K562 (cell line): Measurements from ENCODE around the gene MRPS6. TPM values are rescaled to one million over a fixed set of nuclear protein-coding genes. Genes with fewer than 3 reads are reported as not detected.

Experiments
- ATAC-seq: fragments of 200-7000 bp; cut with Tn5 transposase; 3 replicates; pipeline ENCODE4 v1.9.1; 2020; ENCODE audit warnings: moderate library complexity
- BruUV-seq: library from RNA; stranded (reverse); fragments of 400-500 nt; replicated peaks from 2 replicates; lab custom pipeline; 2021; lab: Mats Ljungman, UMichigan
- CTCF ChIA-PET: fragments of 300-600 bp; formaldehyde crosslinking; extraction: SDS; loops from one replicate; lab custom pipeline; 2021; ENCODE audit warnings: low intra/inter-chr PET ratio; lab: Yijun Ruan, JAX
- POLR2A ChIA-PET: fragments of 300-600, 350-650 bp; sonication (Branson Sonifier 250); formaldehyde crosslinking; extraction: SDS; loops from one replicate; lab custom pipeline; 2021; ENCODE audit warnings: antibody characterized with exemption, inconsistent platforms; lab: Yijun Ruan, JAX
- DNase-seq, 4 experiments: peaks; one replicate each; pipeline versions ENCODE4 v3.0.0 to v3.0.0-alpha.2; 2011 to 2018; ENCODE audit warnings: low spot score in 3 of 4, mixed read lengths in 3 of 4; ENCODE audit errors: extremely low read depth in 1 of 4
- FAIRE-seq: peaks from 2 replicates; lab custom pipeline; 2011; peaks lifted over from hg19 to GRCh38; lab: Jason Lieb, UNC
- H2AFZ ChIP-seq: 2 replicates; pipeline ENCODE4 v1.6.0; 2011; ENCODE audit warnings: low read depth, low read length, control low read depth, inconsistent platforms
- H3K27ac ChIP-seq: fragments of 200-600 bp; 3 replicates; pipeline ENCODE4 v1.8.0; 2011; ENCODE audit warnings: low read depth, mild to moderate bottlenecking, control low read depth, inconsistent platforms, low read length, moderate library complexity, mixed read lengths; ENCODE audit errors: extremely low read depth
- H3K27me3 ChIP-seq, 2 experiments: fragments of 300-600 bp in 1 of 2; 2 replicates in 1 of 2; 3 replicates in 1 of 2; pipeline versions ENCODE4 v1.6.0 to v1.8.0; 2011; ENCODE audit warnings: inconsistent platforms in 2 of 2, low read length in 2 of 2, mild to moderate bottlenecking in 1 of 2, mixed read lengths in 1 of 2, moderate library complexity in 1 of 2; ENCODE audit not compliant: control insufficient read depth in 2 of 2, insufficient read depth in 2 of 2
- H3K36me3 ChIP-seq: fragments of 300-600 bp; 3 replicates; pipeline ENCODE4 v1.8.0; 2011; ENCODE audit warnings: mild to moderate bottlenecking, low read length, inconsistent platforms; ENCODE audit not compliant: control insufficient read depth, insufficient read depth
- H3K4me1 ChIP-seq, 2 experiments: fragments of 200-600 bp in 1 of 2; replicated peaks in 1 of 2; 2 replicates in 1 of 2; 3 replicates in 1 of 2; pipeline versions ENCODE4 v1.5.1 to v1.8.0; 2011; ENCODE audit warnings: inconsistent platforms in 2 of 2, low read length in 2 of 2, mild to moderate bottlenecking in 1 of 2, mixed read lengths in 1 of 2, moderate library complexity in 1 of 2; ENCODE audit not compliant: control insufficient read depth in 2 of 2, insufficient read depth in 2 of 2
- H3K4me2 ChIP-seq: 2 replicates; pipeline ENCODE4 v1.6.1; 2011; ENCODE audit warnings: low read length, control low read depth, inconsistent platforms, mixed read lengths; ENCODE audit not compliant: insufficient read depth
- H3K4me3 ChIP-seq: fragments of 200-600 bp; sonication (generic), shearing (Covaris generic); 2 replicates; pipeline ENCODE4 v1.5.1; 2016; ENCODE audit warnings: control low read depth, inconsistent platforms
- H3K79me2 ChIP-seq: fragments of 200-600 bp; 3 replicates; pipeline ENCODE4 v1.8.0; 2011; ENCODE audit warnings: low read length, inconsistent platforms; ENCODE audit not compliant: control insufficient read depth, insufficient read depth
- H3K9ac ChIP-seq, 2 experiments: 2 replicates each; pipeline versions ENCODE4 v1.6.0 to v1.6.1; 2011; ENCODE audit warnings: low read depth in 2 of 2, low read length in 2 of 2, control low read depth in 1 of 2, inconsistent platforms in 1 of 2, mild to moderate bottlenecking in 1 of 2, mixed read lengths in 1 of 2; ENCODE audit not compliant: insufficient read depth in 1 of 2
- H3K9me1 ChIP-seq: one replicate; pipeline ENCODE4 v1.6.0; 2011; ENCODE audit warnings: inconsistent platforms, mild to moderate bottlenecking, low read length, moderate library complexity; ENCODE audit not compliant: control insufficient read depth, insufficient read depth
- H3K9me3 ChIP-seq: replicated peaks from 2 replicates; pipeline ENCODE4 v1.5.1; 2011; ENCODE audit warnings: low read depth, low read length, inconsistent platforms; ENCODE audit not compliant: control insufficient read depth, insufficient read depth
- H4K20me1 ChIP-seq: replicated peaks from 2 replicates; pipeline ENCODE4 v1.6.1; 2011; ENCODE audit warnings: low read length, inconsistent platforms, mixed read lengths; ENCODE audit not compliant: control insufficient read depth, insufficient read depth
- CREBBP ChIP-seq: IDR thresholded peaks from one replicate; pipeline ENCODE4 v1.6.1; 2012; ENCODE audit warnings: low read depth, mild to moderate bottlenecking, control low read depth, inconsistent platforms, low read length
- GATAD2A ChIP-seq: fragments of 450-650 bp; IDR thresholded peaks from 2 replicates; pipeline ENCODE4 v1.6.1; 2017
- RHOXF2B ChIP-seq: fragments of 250-450 bp; sonication (Bioruptor Pico); conservative IDR thresholded peaks from 2 replicates; pipeline ENCODE4 v1.5.1; 2021
- STAT5B ChIP-seq: fragments of 250-450 bp; sonication (Bioruptor Pico); IDR thresholded peaks from 2 replicates; pipeline ENCODE4 v1.8.0; 2021; ENCODE audit warnings: mild to moderate bottlenecking, inconsistent platforms
- ZFP36 ChIP-seq: fragments of 150-350 bp; IDR thresholded peaks from 2 replicates; pipeline ENCODE4 v1.6.1; 2018; ENCODE audit warnings: low read length, low read depth; ENCODE audit not compliant: partially characterized antibody
- ZNF316 ChIP-seq: fragments of 450-650 bp; IDR thresholded peaks from 2 replicates; pipeline ENCODE4 v1.6.1; 2016
- ZNF740 ChIP-seq, 3 experiments: fragments of 200-800 bp in 1 of 3; sonication (Bioruptor generic) in 1 of 3; sonication (generic) in 1 of 3; formaldehyde crosslinking in 1 of 3; IDR thresholded peaks; 2 replicates each; pipeline versions ENCODE4 v1.6.1 to v1.8.0; 2016 to 2022; ENCODE audit warnings: mild to moderate bottlenecking in 2 of 3, missing compliant biosample characterization in 2 of 3, missing genetic modification characterization in 2 of 3, missing genetic modification reagents in 1 of 3
- WGBS: fragments of 100-300 bp; shearing (Covaris generic); methylation state at CpG from one replicate; pipeline ENCODE4 v1.1.6; 2016; ENCODE audit warnings: low coverage, mixed read lengths; ENCODE audit not compliant: insufficient coverage; ENCODE audit errors: missing lambda C conversion rate; 5-methylcytosine and 5-hydroxymethylcytosine counted together
- in situ Hi-C: fragments of 300-500 bp; cut with MboI; formaldehyde crosslinking; loops from 4 replicates; pipeline ENCODE4 v1.15.0; 2018; ENCODE audit warnings: inconsistent platforms, mixed read lengths
- intact Hi-C: fragments of 100-400 bp; cut with micrococcal nuclease; formaldehyde crosslinking; loops from 2 replicates; pipeline ENCODE4 v1.14.2; 2022
- polyA plus RNA-seq, 8 experiments: library from polyadenylated mRNA; depleted of rRNA in 4 of 8; stranded (reverse) in 5 of 8; unstranded in 3 of 8; fragments of >200 nt; fragmentation: Nextera tagmentation in 2 of 8; fragmentation: Illumina TruSeq in 1 of 8; extraction: Ambion mirVana in 2 of 8; extraction: Trizol in 1 of 8; gene quantifications; 2 replicates each; pipeline versions ENCODE4 v1.2.1 to v1.2.3, GENCODE V29; 2011 to 2014; ENCODE audit warnings: inconsistent platforms in 1 of 8, missing spikeins in 1 of 8
- total RNA-seq, 7 experiments: library from RNA; depleted of rRNA in 6 of 7; stranded (reverse); fragments of >200 nt in 6 of 7; fragmentation: Illumina TruSeq in 2 of 7; extraction: Trizol in 2 of 7; gene quantifications; 2 replicates each; pipeline versions ENCODE4 v1.2.1 to v1.2.3, GENCODE V29; 2011 to 2021; ENCODE audit warnings: low replicate concordance in 1 of 7

MRPS6 gene
- total and polyA plus RNA-seq, 9 of the 15 experiments (the other 6 are each of a cell fraction or from before 2014, with no cell fraction given), result 26.1 to 72.0 (median 39.3) TPM

- H3K9me3 ChIP-seq, result no peaks in the 10 kb centered on the region
- BruUV-seq, result no TSS peak
- DNase-seq (no peak), ATAC-seq (no peak), FAIRE-seq (no peak)
- peaks cover 2 to 4% of the 10 kb centered on the region in 2 experiments; a peak in 2 of 5 replicates for H3K27me3 ChIP-seq
- H3K4me3 ChIP-seq, result no peak overlapping the region
- 5% methylated on average over 9 of the region's 9 CpGs for WGBS
- no peaks in the 10 kb centered on the region for H3K9me1 ChIP-seq
- intact Hi-C loops (no loop called here), in situ Hi-C loops (no loop called here)
- CTCF ChIA-PET, result no interaction called here
- POLR2A ChIA-PET, result interaction anchor here (0.6 to 1.0 kb wide), 2 partner anchors 22 to 343 kb away, joined by 3 read pairs; no protein-coding TSS in a partner anchor
- H3K27ac ChIP-seq, result no peak overlapping the region
- TF ChIP-seq STAT5B (CRISPR knock-in tag) (no peak), CREBBP (no peak), ZFP36 (no peak), RHOXF2B (CRISPR knock-in tag) (no peak), ZNF740 (CRISPR knock-in tag; IDR thresholded peaks at IDR 0.05) (no peak), ZNF740 (tag; IDR thresholded peaks at IDR 0.05) (no peak), ZNF316 (no peak), GATAD2A (no peak)
- no peak overlapping the region for H3K4me2 ChIP-seq
- no peak overlapping the region for H2AFZ ChIP-seq
- H3K9ac ChIP-seq, result no peak overlapping the region
- no peaks in the 10 kb centered on the region for H3K36me3 ChIP-seq
- H4K20me1 ChIP-seq, result no peaks in the 10 kb centered on the region
- H3K4me1 ChIP-seq, result no peaks in the 10 kb centered on the region; a peak in 2 of 5 replicates
- H3K79me2 ChIP-seq, result no peaks in the 10 kb centered on the region
These were observed 106.0 kb downstream of the MRPS6 start for GRCh38 chr21:34179204-34179935.
